Fibroblast of lung (primary cell): ENCODE data around the gene ANKRD26. TPM values are rescaled to one million over a fixed set of nuclear protein-coding genes. Genes with fewer than 3 reads are reported as not detected.

Experiments used
- DNase-seq, 2 donors: peaks; one replicate each; pipeline versions ENCODE4 v3.0.0 to v3.0.0-alpha.2; 2010; ENCODE audit warnings: low read depth in 2 of 2
- H2AFZ ChIP-seq: 2 replicates; pipeline ENCODE4 v1.5.1; 2012; ENCODE audit warnings: low read length, control low read depth, inconsistent platforms
- H3K27ac ChIP-seq: 2 replicates; pipeline ENCODE4 v1.5.1; 2011; ENCODE audit warnings: low read length, control low read depth; ENCODE audit not compliant: insufficient read depth
- H3K27me3 ChIP-seq: 2 replicates; pipeline ENCODE4 v1.5.1; 2011; ENCODE audit warnings: mild to moderate bottlenecking, low read length; ENCODE audit not compliant: control insufficient read depth, insufficient read depth
- H3K36me3 ChIP-seq: 2 replicates; pipeline ENCODE4 v1.5.1; 2011; ENCODE audit warnings: low read length; ENCODE audit not compliant: control insufficient read depth, insufficient read depth
- H3K4me1 ChIP-seq: 2 replicates; pipeline ENCODE4 v1.5.1; 2011; ENCODE audit warnings: low read length; ENCODE audit not compliant: control insufficient read depth, insufficient read depth; ENCODE audit errors: extremely low read depth
- H3K4me2 ChIP-seq: 2 replicates; pipeline ENCODE4 v1.5.1; 2011; ENCODE audit warnings: low read length, control low read depth; ENCODE audit not compliant: insufficient read depth; ENCODE audit errors: extremely low read depth
- H3K4me3 ChIP-seq, 4 experiments: fragments of 200-600 bp in 1 of 4; sonication (generic) in 1 of 4; replicated peaks in 1 of 4; 2 replicates each; pipeline ENCODE4 v1.5.1; 2011 to 2016; ENCODE audit warnings: low read length in 4 of 4, low read depth in 3 of 4, mild to moderate bottlenecking in 3 of 4, control low read depth in 2 of 4, inconsistent platforms in 1 of 4, mixed read lengths in 1 of 4; ENCODE audit not compliant: insufficient read depth in 1 of 4; ENCODE audit errors: control extremely low read depth in 1 of 4
- H3K79me2 ChIP-seq: 2 replicates; pipeline ENCODE4 v1.5.1; 2012; ENCODE audit warnings: mild to moderate bottlenecking, low read length, inconsistent platforms; ENCODE audit not compliant: control insufficient read depth, insufficient read depth
- H3K9ac ChIP-seq: 2 replicates; pipeline ENCODE4 v1.5.1; 2011; ENCODE audit warnings: mild to moderate bottlenecking, low read length, control low read depth; ENCODE audit not compliant: insufficient read depth
- H3K9me3 ChIP-seq: 2 replicates; pipeline ENCODE4 v1.5.1; 2012; ENCODE audit warnings: low read depth, low read length; ENCODE audit not compliant: control insufficient read depth, insufficient read depth
- H4K20me1 ChIP-seq: 2 replicates; pipeline ENCODE4 v1.5.1; 2011; ENCODE audit warnings: low read length; ENCODE audit not compliant: control insufficient read depth, insufficient read depth; ENCODE audit errors: extremely low read depth
- CTCF ChIP-seq, 2 donors: IDR thresholded peaks in 1 of 2; conservative IDR thresholded peaks in 1 of 2; 1 replicate in 1 of 2; 2 replicates in 1 of 2; pipeline ENCODE4 v1.5.1; 2011 to 2012; ENCODE audit warnings: low read length in 2 of 2, control low read depth in 1 of 2, inconsistent platforms in 1 of 2, low read depth in 1 of 2, mild to moderate bottlenecking in 1 of 2
- EZH2 ChIP-seq: IDR thresholded peaks from 2 replicates; pipeline ENCODE4 v1.5.1; 2012; ENCODE audit warnings: low read length, control low read depth, mild to moderate bottlenecking; ENCODE audit errors: missing control alignments
- polyA plus RNA-seq, 2 donors: library from polyadenylated mRNA; depleted of rRNA in 1 of 2; stranded (reverse) in 1 of 2; unstranded in 1 of 2; fragments of >200 nt; gene quantifications; 2 replicates each; pipeline ENCODE4 v1.2.1, GENCODE V29; 2011 to 2012; ENCODE audit warnings: missing spikeins in 1 of 2
- total RNA-seq: library from RNA; depleted of rRNA; stranded (reverse); fragments of >200 nt; gene quantifications from 2 replicates; pipeline ENCODE4 v1.2.1, GENCODE V29; 2014

Gene ANKRD26
- total and polyA plus RNA-seq, 2 donors (not counting 1 experiment from before 2014, with no cell fraction given): 1.9 to 11.7 TPM

DNA sequence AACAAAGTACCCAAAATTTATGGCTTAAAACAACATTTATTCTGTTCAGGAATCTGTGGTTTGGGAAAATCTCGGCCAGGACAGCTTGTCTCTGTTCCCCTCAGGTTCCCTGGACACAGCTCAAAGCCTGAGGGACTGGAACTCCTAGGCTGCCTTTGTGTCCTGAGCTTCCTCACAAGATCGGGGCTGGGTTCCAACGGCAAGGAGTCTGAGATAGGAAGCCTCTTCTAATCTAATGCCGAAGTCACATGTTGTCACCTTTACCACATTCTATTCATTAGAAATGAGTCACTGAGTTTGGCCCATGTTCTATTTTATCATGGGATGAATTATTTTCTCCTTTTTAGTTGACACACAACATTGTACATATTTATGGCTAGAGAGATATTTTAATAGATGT is 80.5 kb downstream of the ANKRD26 start:
- TF ChIP-seq CTCF (conservative IDR thresholded peaks at IDR 0.05 in 1 of 2, IDR thresholded peaks at IDR 0.05 in 1 of 2; ENCODE audit: low read depth in 1 of 2, low read length in 2 of 2) (no peak), EZH2 (no peak)
- Histone ChIP-seq H3K9ac (no peak overlapping the region), H3K27me3 (no peaks in the 10 kb centered on the region), H3K4me2 (no peak overlapping the region), H3K36me3 (no peaks in the 10 kb centered on the region), H3K4me3 (no peak overlapping the region), H3K27ac (no peak overlapping the region), H2AFZ (no peak overlapping the region), H3K79me2 (no peaks in the 10 kb centered on the region), H3K4me1 (no peaks in the 10 kb centered on the region), H4K20me1 (no peaks in the 10 kb centered on the region), H3K9me3 (no peaks in the 10 kb centered on the region)
- DNase-seq: peak in 1 of 2 donors; percentile 18

DNA sequence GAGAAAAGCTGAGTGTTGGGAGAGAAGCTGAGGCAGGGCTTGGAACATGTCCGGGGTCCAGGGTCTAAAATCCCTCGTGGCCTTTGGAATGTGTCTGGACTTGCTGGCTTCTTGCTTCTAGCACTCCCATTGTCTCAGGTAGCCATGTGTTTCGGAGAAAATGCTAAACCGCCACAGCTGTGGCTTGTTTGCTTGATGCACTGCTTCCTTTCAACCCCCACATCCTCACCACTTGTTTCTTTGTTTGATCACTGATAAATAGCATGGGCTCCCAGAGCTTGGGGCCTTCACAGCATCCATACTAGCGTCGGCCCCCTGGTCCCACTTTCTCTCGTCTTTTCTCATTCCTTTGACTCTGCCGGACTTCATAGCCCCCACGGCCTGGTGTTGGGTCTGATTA is 102.7 kb downstream of the ANKRD26 start:
- Histone ChIP-seq H3K4me2 (no peak overlapping the region), H4K20me1 (no peaks in the 10 kb centered on the region), H3K4me1 (no peaks in the 10 kb centered on the region), H3K9ac (no peak overlapping the region), H3K79me2 (no peaks in the 10 kb centered on the region), H3K4me3 (no peak overlapping the region), H3K36me3 (no peaks in the 10 kb centered on the region), H3K27ac (no peak overlapping the region), H2AFZ (no peak overlapping the region), H3K9me3 (no peaks in the 10 kb centered on the region), H3K27me3 (no peaks in the 10 kb centered on the region)
- DNase-seq: no peak
- TF ChIP-seq EZH2 (no peak), CTCF (conservative IDR thresholded peaks at IDR 0.05 in 1 of 2, IDR thresholded peaks at IDR 0.05 in 1 of 2; ENCODE audit: low read depth in 1 of 2, low read length in 2 of 2) (no peak)

- no peak overlapping the region for H3K9ac ChIP-seq
- H4K20me1 ChIP-seq: no peaks in the 10 kb centered on the region
- no peaks in the 10 kb centered on the region for H3K36me3 ChIP-seq
- no peak for TF ChIP-seq CTCF (conservative IDR thresholded peaks at IDR 0.05 in 1 of 2, IDR thresholded peaks at IDR 0.05 in 1 of 2; ENCODE audit: low read depth in 1 of 2, low read length in 2 of 2)
- no peak overlapping the region for H3K4me3 ChIP-seq
- H3K4me2 ChIP-seq: no peak overlapping the region
- H3K4me1 ChIP-seq: no peaks in the 10 kb centered on the region
- H2AFZ ChIP-seq: no peak overlapping the region
- no peak for DNase-seq
- no peaks in the 10 kb centered on the region for H3K27me3 ChIP-seq
- H3K27ac ChIP-seq: no peak overlapping the region
- no peaks in the 10 kb centered on the region for H3K9me3 ChIP-seq
- H3K79me2 ChIP-seq: no peaks in the 10 kb centered on the region
These were observed 105.6 kb downstream of the ANKRD26 start for GRCh38 chr10:26994743-26995142.
